ENCODE measurements around the gene EPS8L1.

- TF ChIP-seq POLR2A (IDR thresholded peaks at IDR 0.05) (no peak), CTCF (IDR thresholded peaks at IDR 0.05 in 8 of 11, conservative IDR thresholded peaks at IDR 0.05 in 3 of 11) (no peak)
These were observed 20.5 kb downstream of the EPS8L1 start for GRCh38 chr19:55096061-55096701.

Measured in spleen (tissue), 7 donors.